Omental fat pad (tissue), 4 donors: Measurements from ENCODE around the gene SFMBT2. TPM values are rescaled to one million over a fixed set of nuclear protein-coding genes. Genes with fewer than 3 reads are reported as not detected.

Experiments used
- ATAC-seq: fragments of 150-250 bp; one replicate; pipeline ENCODE4 v1.9.1; 2016; ENCODE audit warnings: mild to moderate bottlenecking, moderate library complexity; ENCODE audit not compliant: low FRiP score
- DNase-seq: peaks from one replicate; pipeline ENCODE4 v3.0.0-alpha.2; 2019; ENCODE audit warnings: low spot score
- total RNA-seq, 4 donors: library from RNA; depleted of rRNA; stranded (reverse); fragments of >200 nt; gene quantifications; one replicate each; pipeline ENCODE4 v1.1.0, GENCODE V29; 2016
- TF ChIP-seq, protein P1 (sequence below), 3 donors: fragments of 450-650 bp; IDR thresholded peaks; one replicate each; pipeline ENCODE4 v1.5.1; 2016 to 2017; ENCODE audit warnings: antibody characterized with exemption in 3 of 3, mild to moderate bottlenecking in 3 of 3, moderate library complexity in 2 of 3

The SFMBT2 gene
- total RNA-seq, 4 donors from 2014 or later, result 6.2 to 12.0 (median 9.4) TPM

DNA sequence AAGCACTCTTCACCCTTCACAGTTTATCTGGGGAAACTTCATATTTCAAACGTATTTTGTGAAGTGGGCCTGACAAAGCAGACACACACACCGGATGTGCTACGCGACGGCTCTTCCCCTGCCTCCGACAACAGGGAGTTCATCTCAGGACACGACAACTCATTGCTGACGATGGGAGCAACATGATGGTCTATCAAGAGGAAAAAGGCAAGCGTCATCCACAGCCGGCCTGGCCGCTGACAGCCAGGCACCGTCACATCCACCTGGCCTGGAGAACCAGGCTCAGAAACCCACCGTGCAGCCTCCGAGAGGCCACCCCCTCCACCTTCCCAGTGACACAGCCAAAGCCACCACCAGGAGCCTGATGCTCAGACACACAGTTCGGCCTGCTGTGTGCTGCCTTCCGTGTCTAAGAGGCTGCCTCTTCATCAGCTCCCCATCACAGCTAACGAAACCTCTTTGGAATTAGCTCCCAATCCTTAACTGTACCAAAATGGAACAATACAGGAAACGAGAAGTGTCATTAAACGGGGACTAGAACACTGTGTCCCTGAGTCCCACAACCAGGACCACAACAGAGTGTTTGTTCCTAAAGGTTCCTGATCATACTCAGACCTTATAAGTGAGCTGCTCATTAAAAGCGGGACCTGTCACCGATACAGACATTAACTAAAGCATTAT, 76.7 kb downstream of the SFMBT2 start:
- TF ChIP-seq, protein P1, sequence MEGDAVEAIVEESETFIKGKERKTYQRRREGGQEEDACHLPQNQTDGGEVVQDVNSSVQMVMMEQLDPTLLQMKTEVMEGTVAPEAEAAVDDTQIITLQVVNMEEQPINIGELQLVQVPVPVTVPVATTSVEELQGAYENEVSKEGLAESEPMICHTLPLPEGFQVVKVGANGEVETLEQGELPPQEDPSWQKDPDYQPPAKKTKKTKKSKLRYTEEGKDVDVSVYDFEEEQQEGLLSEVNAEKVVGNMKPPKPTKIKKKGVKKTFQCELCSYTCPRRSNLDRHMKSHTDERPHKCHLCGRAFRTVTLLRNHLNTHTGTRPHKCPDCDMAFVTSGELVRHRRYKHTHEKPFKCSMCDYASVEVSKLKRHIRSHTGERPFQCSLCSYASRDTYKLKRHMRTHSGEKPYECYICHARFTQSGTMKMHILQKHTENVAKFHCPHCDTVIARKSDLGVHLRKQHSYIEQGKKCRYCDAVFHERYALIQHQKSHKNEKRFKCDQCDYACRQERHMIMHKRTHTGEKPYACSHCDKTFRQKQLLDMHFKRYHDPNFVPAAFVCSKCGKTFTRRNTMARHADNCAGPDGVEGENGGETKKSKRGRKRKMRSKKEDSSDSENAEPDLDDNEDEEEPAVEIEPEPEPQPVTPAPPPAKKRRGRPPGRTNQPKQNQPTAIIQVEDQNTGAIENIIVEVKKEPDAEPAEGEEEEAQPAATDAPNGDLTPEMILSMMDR (IDR thresholded peaks at IDR 0.05), result no peak
- DNase-seq, result no peak
- no peak for ATAC-seq

DNA sequence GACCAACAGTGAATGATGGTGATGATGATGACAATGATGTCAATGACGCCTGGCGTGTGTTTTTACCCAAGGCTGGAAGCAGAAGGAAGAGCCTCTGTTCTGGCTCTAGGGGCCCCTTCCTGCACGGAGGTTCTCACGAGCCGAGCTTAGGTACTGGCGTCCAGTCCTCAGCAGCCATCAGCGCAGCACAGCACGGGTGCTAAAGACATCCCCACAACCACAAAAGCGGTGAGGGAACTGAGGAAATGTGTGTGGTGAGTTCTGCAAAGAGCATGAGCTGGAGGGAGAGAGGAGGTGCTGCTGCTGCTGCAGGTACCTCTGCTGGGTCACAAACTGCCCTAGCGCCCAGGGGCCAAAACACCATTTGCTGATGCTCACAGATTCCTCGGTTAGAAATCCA, 81.6 kb downstream of the SFMBT2 start:
- TF ChIP-seq, protein P1 (IDR thresholded peaks at IDR 0.05), result no peak
- ATAC-seq (no peak), DNase-seq (no peak)

DNA sequence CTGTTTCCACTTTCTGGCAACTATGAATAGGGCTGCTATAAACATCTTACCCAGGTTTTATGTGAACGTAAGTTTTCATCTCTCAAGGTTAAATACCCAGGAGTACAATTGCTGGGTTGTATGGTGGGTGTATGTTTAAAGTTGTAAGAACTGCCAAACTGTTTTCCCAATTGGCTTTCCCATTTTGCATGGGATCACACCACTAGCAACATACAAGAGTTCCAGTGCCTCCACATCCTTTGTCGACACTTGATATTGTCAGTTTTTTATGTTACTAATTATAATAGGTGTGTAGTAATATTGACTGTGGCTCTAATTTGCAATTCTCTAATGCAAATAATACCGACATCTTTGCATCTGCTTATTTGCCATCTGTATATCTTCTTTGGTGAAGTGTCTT, 82.9 kb downstream of the SFMBT2 start:
- no peak for DNase-seq
- ATAC-seq, result no peak
- TF ChIP-seq, protein P1 (IDR thresholded peaks at IDR 0.05), result no peak

DNA sequence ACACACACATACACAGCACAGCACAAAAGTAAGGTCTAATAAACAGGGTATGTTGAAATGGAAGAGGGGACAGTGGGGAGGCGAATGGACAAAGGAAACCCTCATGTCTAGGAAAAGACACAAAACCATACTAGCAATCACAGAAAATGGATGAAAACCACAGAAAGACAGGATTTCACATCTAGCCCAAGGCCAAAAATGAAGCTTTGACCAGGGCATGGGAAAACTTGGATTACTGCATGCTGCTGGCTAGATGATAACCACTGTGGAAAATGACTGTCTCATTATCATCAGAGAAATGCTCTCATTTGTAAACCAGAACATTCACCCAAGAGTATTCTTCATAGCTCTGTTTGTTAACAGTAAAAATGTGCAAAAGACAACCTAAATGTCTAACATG, 88.2 kb downstream of the SFMBT2 start:
- TF ChIP-seq, protein P1 (IDR thresholded peaks at IDR 0.05), result no peak
- DNase-seq (no peak), ATAC-seq (no peak)

DNA sequence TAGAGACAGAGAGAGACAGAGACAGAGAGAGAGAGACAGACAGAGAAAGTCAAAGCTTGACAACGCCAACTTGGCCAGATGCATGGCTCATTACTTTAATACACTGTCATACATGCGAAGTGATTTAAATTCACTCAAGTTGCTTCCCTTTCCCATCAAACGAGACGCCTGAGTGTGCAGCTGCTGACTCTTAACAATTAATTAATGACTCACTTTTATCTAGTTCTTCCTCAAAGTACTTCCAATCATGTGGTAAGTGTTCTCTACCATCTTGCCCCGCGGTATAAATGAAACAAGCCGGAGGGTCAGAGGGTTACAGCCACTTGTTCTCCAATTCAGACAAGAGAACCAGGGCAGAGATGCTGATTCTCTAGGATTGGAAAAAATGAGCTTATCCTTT, 90.8 kb downstream of the SFMBT2 start:
- TF ChIP-seq, protein P1 (IDR thresholded peaks at IDR 0.05), result no peak
- ATAC-seq, result no peak

DNA sequence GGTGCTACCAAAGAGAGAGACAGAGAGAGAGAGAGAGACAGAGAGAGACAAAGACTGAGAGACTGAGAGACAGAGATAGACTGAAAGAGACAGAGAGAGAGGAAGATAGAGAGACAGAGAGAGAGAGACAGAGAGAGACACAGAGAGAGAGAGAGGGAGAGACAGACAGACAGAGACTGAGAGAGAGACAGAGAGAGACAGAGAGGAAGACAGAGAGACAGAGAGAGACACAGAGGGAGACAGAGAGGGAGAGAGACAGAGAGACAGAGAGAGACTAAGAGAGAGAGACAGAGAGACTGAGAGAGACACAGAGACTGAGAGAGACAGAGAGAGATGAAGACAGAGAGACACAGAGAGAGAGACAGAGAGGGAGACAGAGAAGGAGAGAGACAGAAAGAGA, 91.2 kb downstream of the SFMBT2 start:
- ATAC-seq (no peak), DNase-seq (no peak)
- TF ChIP-seq, protein P1 (IDR thresholded peaks at IDR 0.05), result no peak

More for the DNA sequence above, 90.8 kb downstream of the SFMBT2 start:
- no peak for DNase-seq

DNA sequence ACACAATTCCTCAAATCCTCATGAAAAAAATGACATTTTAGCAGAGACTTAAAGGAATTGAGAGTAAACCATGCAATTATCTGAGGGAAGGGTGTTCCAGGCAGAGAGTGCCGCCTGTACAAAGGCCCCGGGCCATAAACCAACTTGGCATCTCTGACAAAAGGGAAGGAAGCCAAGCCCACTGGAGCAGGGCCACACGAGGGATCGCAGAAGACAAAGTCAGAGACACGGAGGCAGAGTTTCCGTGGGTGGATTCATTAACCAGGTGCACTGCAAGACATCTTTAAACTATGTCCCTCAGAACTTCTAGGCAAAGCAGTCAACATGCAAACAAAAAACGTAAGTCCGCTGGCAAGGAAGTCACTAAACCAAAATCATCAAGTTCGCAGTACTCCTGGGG, 92.0 kb downstream of the SFMBT2 start:
- TF ChIP-seq, protein P1 (IDR thresholded peaks at IDR 0.05), result no peak
- no peak for ATAC-seq
- DNase-seq, result no peak
